22Rv1 (cell line): ENCODE measurements around the gene CNTN1.

Experiments
- H3K27ac ChIP-seq: fragments of 450-650 bp; 2 replicates; pipeline ENCODE4 v1.5.1; 2017
- ZFX ChIP-seq: fragments of 450-650 bp; IDR thresholded peaks from 2 replicates; pipeline ENCODE4 v1.6.1; 2017; ENCODE audit warnings: antibody characterized with exemption, borderline replicate concordance
- TF ChIP-seq, protein P1 (sequence below): fragments of 450-650 bp; IDR thresholded peaks from 2 replicates; pipeline ENCODE4 v1.5.1; 2017; ENCODE audit warnings: mild to moderate bottlenecking

Gene CNTN1

GRCh38 chr12:40647651-40648050 is 44.6 kb upstream of the CNTN1 start:
- H3K27ac ChIP-seq, result no peak overlapping the region
- TF ChIP-seq ZFX, result no peak

GRCh38 chr12:40648519-40648918 is 43.7 kb upstream of the CNTN1 start:
- no peak overlapping the region for H3K27ac ChIP-seq
- no peak for TF ChIP-seq ZFX
- TF ChIP-seq, protein P1, sequence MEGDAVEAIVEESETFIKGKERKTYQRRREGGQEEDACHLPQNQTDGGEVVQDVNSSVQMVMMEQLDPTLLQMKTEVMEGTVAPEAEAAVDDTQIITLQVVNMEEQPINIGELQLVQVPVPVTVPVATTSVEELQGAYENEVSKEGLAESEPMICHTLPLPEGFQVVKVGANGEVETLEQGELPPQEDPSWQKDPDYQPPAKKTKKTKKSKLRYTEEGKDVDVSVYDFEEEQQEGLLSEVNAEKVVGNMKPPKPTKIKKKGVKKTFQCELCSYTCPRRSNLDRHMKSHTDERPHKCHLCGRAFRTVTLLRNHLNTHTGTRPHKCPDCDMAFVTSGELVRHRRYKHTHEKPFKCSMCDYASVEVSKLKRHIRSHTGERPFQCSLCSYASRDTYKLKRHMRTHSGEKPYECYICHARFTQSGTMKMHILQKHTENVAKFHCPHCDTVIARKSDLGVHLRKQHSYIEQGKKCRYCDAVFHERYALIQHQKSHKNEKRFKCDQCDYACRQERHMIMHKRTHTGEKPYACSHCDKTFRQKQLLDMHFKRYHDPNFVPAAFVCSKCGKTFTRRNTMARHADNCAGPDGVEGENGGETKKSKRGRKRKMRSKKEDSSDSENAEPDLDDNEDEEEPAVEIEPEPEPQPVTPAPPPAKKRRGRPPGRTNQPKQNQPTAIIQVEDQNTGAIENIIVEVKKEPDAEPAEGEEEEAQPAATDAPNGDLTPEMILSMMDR, result no peak

DNA sequence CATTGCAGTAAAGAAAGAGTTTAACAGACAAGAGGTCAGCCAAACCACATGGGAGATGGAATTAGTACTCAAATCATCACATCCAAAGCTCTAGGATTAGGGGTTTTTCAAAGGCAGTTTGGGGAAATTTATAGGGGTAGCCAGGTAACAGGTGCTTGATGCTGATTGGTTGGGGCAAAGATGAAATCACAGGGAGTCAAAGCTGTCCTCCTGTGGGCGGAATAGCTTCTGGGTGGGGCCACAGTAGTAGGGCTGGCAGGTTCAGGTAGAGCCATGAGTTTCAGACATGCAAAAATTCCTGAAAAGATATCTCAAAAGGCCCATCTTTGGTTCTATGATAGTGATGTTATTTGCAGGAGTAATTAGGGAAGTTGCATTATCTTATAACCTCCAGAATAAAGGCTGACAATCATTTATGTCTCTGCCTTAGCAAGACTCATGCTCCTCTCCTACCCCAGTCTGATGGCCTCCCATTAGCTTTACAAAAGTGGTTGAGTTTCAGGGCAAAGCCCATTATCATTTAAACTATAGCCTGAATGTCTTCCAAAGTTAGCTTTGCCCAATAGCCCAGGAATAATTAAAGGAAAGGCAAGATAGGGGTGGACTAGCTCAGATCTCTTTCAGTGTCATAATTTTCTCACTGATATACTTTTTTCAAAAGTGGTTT is 42.1 kb upstream of the CNTN1 start:
- no peak for TF ChIP-seq ZFX
- TF ChIP-seq, protein P1, result no peak
- H3K27ac ChIP-seq, result no peak overlapping the region

GRCh38 chr12:40655451-40655850 is 36.8 kb upstream of the CNTN1 start:
- TF ChIP-seq, protein P1, result no peak
- no peak for TF ChIP-seq ZFX
- no peak overlapping the region for H3K27ac ChIP-seq

DNA sequence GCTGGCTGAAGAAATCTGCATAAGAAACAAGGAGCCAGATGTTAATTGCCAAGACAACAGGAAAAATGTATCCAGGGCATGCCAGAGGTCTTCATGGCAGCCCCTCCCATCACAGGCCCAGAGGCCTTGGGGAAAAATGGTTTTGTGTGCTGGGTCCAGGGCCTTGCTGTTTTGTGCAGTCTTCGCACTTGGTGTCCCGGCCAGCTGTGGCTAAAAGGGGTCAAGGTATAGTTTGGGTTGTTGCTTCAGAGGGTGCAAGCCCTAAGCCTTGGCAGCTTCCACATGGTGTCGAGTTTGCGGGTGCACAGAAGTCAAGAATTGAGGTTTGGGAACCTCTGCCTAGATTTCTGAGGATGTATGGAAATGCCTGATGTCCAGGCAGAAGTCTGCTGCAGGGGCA is 29.9 kb upstream of the CNTN1 start:
- no peak for TF ChIP-seq ZFX
- TF ChIP-seq, protein P1, result no peak
- no peak overlapping the region for H3K27ac ChIP-seq

DNA sequence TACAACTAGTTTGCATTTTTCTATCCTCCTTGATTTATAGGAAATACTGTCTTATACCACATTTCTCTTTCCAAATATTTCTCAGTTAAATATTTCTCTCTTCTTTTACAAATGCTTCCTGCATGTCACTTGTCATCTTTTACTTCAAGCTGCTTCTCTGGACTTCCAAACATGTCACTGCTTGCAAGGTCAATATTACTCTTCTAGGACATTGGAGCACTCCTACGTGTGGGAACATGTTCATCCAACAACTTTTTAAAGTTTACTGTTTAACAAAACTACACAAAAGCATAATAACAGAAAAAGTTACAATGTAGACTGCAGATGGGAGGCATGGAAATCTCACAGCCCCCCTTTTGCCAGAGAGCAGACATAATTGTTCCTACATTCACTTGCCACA is 28.5 kb upstream of the CNTN1 start:
- H3K27ac ChIP-seq, result no peak overlapping the region
- TF ChIP-seq, protein P1, result no peak
- no peak for TF ChIP-seq ZFX

DNA sequence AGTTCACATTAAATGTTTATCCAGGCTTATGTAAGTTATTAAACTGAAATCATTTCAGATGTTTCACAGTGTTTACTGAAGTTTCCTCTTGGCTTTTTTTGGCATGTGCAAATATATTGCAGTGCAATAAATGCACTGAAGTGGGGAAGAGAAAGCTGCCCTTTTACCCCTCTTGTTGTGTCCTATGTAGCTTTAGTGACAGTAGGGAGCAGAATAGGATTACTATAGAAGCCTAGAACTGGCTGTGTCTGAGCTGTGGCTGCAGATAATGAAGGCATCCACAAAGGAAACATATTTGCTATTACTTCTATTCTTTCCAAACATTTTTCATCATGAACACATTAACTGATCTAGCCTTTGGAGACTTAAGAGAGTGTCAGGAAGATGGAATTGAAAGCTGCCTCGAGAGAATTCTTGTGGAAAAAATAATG is 24.1 kb upstream of the CNTN1 start:
- no peak overlapping the region for H3K27ac ChIP-seq
- TF ChIP-seq, protein P1, result peak; percentile 23; the same call in 1 of the 2 replicates
- no peak for TF ChIP-seq ZFX

DNA sequence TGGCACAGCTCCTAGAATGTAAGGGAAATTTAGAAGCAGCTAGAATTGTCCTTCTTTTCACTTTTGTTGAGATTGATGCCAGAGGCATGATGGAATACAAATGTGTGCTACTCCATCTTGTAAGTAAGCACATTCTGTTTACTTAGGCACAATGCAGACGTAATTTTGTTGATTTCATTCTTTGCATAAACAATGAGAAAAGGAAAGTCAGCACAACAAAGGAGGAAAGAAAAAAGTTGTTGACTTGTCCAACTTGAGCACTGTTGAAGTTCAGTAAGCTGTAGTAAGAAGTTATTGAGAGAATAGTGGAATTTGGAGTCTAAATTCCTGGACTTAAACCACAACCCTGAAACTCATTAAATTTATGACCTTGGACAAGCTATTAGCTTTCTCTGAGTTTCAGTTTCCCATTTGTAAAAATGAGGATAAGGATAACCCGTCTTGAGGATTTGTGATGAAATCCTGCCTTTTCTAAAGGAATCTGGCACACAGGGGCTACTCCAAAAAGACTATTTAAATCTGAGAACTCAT is 19.4 kb upstream of the CNTN1 start:
- TF ChIP-seq, protein P1, result no peak
- no peak for TF ChIP-seq ZFX
- peak overlapping the region; percentile 29 for H3K27ac ChIP-seq
